Natural killer cell (primary cell): ENCODE measurements around the gene PPP3CA. TPM values are rescaled to one million over a fixed set of nuclear protein-coding genes. Genes with fewer than 3 reads are reported as not detected.
"Not testable (repeated sequence)": the region's sequence is repeated elsewhere in the genome, so short reads cannot be mapped to it uniquely, and the experiment has no call there.

Experiments
- ATAC-seq, 3 donors: fragments of 150-1000 bp in 2 of 3; fragments of 200-7000 bp in 1 of 3; cut with Tn5 transposase; 1 replicate in 1 of 3; 2 replicates in 2 of 3; pipeline ENCODE4 v1.10.0; 2021; ENCODE audit warnings: mild to moderate bottlenecking in 2 of 3, moderate library complexity in 2 of 3
- DNase-seq, 2 donors: peaks; one replicate each; pipeline versions ENCODE4 v3.0.0 to v3.0.0-alpha.2; 2013 to 2021; ENCODE audit warnings: mixed read lengths in 1 of 2
- H3K27ac ChIP-seq: one replicate; pipeline ENCODE4 v1.5.1; 2013; ENCODE audit warnings: mild to moderate bottlenecking, low read length
- H3K27me3 ChIP-seq: one replicate; pipeline ENCODE4 v1.6.1; 2013; ENCODE audit warnings: low read length; ENCODE audit not compliant: control insufficient read depth, insufficient read depth
- H3K36me3 ChIP-seq: one replicate; pipeline ENCODE4 v1.6.1; 2013; ENCODE audit warnings: low read length; ENCODE audit not compliant: control insufficient read depth, insufficient read depth
- H3K4me1 ChIP-seq: one replicate; pipeline ENCODE4 v1.6.1; 2013; ENCODE audit warnings: low read length; ENCODE audit not compliant: control insufficient read depth, insufficient read depth
- H3K4me3 ChIP-seq: one replicate; pipeline ENCODE4 v1.5.1; 2013; ENCODE audit warnings: low read length
- H3K9me3 ChIP-seq: one replicate; pipeline ENCODE4 v1.6.1; 2013; ENCODE audit warnings: low read length; ENCODE audit not compliant: control insufficient read depth, insufficient read depth
- H3K27ac Mint-ChIP-seq, 2 donors: one replicate each; pipeline ENCODE4 v1.8.0; 2022; ENCODE audit warnings: mild to moderate bottlenecking in 2 of 2, mixed read lengths in 2 of 2, moderate library complexity in 1 of 2
- H3K27me3 Mint-ChIP-seq, 2 donors: one replicate each; pipeline ENCODE4 v1.8.0; 2022; ENCODE audit warnings: low read depth in 2 of 2, mixed read lengths in 2 of 2
- H3K36me3 Mint-ChIP-seq: one replicate; pipeline ENCODE4 v1.8.0; 2022; ENCODE audit warnings: mixed read lengths
- H3K4me1 Mint-ChIP-seq, 2 donors: one replicate each; pipeline ENCODE4 v1.8.0; 2022; ENCODE audit warnings: mixed read lengths in 2 of 2
- H3K4me3 Mint-ChIP-seq: one replicate; pipeline ENCODE4 v1.8.0; 2022; ENCODE audit warnings: mild to moderate bottlenecking, moderate library complexity, mixed read lengths
- H3K9me3 Mint-ChIP-seq, 2 donors: one replicate each; pipeline ENCODE4 v1.8.0; 2022; ENCODE audit warnings: mixed read lengths in 2 of 2
- WGBS: methylation state at CpG from one replicate; pipeline ENCODE4 v1.1.7; 2013; ENCODE audit warnings: missing lambda C conversion rate; ENCODE audit not compliant: insufficient coverage; 5-methylcytosine and 5-hydroxymethylcytosine counted together
- intact Hi-C: fragments of 100-400 bp; cut with micrococcal nuclease; formaldehyde crosslinking; loops from one replicate; pipeline ENCODE4 v1.14.2; 2022
- total RNA-seq, 4 donors: library from RNA; stranded (reverse); fragments of 120-200 nt in 1 of 4; gene quantifications; one replicate each; pipeline versions ENCODE4 v1.2.3 to v1.2.4, GENCODE V29; 2013 to 2022
- TF ChIP-seq, protein P1 (sequence below): fragments of 200-600 bp; IDR thresholded peaks from one replicate; pipeline ENCODE4 v1.8.0; 2022; ENCODE audit warnings: antibody characterized with exemption

Gene PPP3CA
- total RNA-seq, 3 donors from 2014 or later (not counting 1 experiment from before 2014, with no cell fraction given), result 53.1 to 73.1 (median 58.0) TPM

DNA sequence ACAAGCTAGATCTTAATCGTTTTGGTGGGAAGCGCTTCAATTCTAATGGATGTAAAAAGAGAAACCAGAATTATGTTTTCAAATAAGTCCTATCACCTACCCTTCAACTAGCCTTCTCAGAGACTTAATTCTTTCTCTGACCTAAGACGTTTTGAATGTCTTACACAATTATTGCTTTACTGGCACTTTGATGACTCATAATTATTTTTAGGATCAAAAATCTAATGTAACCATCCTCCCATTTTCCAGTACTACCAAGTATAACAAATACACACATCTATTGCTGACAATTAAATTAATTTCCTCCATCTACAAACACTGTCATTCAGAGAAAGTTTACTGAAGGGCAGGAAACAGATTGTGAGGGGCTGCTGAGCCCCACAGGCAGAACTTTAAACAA, 108.6 kb downstream of the PPP3CA start:
- Histone ChIP-seq H3K27me3 (no peaks in the 10 kb centered on the region), H3K9me3 (no peaks in the 10 kb centered on the region), H3K36me3 (no peaks in the 10 kb centered on the region), H3K4me3 (no peak overlapping the region), H3K4me1 (no peaks in the 10 kb centered on the region), H3K27ac (no peak overlapping the region)
- Mint-ChIP-seq H3K4me1 (peaks cover 57 to 75% of the 10 kb centered on the region in 2 donors), H3K27ac (peak overlapping the region in 1 of 2 donors; percentile 57), H3K4me3 (no peak overlapping the region), H3K27me3 (no peaks in the 10 kb centered on the region), H3K9me3 (no peaks in the 10 kb centered on the region), H3K36me3 (no peaks in the 10 kb centered on the region)
- DNase-seq (no peak), ATAC-seq (no peak)
- intact Hi-C loops, result no loop called here
- 73% methylated on average over 1 of the region's 3 CpGs for WGBS
- TF ChIP-seq, protein P1, sequence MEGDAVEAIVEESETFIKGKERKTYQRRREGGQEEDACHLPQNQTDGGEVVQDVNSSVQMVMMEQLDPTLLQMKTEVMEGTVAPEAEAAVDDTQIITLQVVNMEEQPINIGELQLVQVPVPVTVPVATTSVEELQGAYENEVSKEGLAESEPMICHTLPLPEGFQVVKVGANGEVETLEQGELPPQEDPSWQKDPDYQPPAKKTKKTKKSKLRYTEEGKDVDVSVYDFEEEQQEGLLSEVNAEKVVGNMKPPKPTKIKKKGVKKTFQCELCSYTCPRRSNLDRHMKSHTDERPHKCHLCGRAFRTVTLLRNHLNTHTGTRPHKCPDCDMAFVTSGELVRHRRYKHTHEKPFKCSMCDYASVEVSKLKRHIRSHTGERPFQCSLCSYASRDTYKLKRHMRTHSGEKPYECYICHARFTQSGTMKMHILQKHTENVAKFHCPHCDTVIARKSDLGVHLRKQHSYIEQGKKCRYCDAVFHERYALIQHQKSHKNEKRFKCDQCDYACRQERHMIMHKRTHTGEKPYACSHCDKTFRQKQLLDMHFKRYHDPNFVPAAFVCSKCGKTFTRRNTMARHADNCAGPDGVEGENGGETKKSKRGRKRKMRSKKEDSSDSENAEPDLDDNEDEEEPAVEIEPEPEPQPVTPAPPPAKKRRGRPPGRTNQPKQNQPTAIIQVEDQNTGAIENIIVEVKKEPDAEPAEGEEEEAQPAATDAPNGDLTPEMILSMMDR, result no peak

DNA sequence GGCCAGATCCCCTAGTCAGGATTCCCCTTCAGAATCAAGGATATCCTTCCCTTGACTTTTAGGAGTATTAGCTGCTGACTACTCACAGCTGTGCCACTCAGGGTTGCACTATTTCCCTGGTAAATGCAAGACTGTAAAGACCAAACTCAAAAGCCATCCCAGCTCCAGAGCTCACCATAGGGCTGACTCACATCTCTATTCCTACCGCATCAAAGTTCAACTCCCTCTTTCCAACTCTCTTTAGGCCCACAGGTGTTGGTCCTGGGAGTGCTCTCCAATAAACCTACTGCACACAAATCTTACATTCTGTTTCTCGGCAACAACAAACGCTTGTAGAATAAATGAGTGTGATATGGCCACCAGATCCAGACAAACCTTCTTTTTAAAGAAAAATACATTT, 109.6 kb downstream of the PPP3CA start:
- Mint-ChIP-seq H3K9me3 (no peaks in the 10 kb centered on the region), H3K36me3 (no peaks in the 10 kb centered on the region), H3K4me1 (peaks cover 50 to 69% of the 10 kb centered on the region in 2 donors), H3K4me3 (no peak overlapping the region), H3K27ac (no peak overlapping the region), H3K27me3 (no peaks in the 10 kb centered on the region)
- Histone ChIP-seq H3K36me3 (no peaks in the 10 kb centered on the region), H3K9me3 (no peaks in the 10 kb centered on the region), H3K27me3 (no peaks in the 10 kb centered on the region), H3K27ac (no peak overlapping the region), H3K4me3 (no peak overlapping the region), H3K4me1 (no peaks in the 10 kb centered on the region)
- intact Hi-C loops, result no loop called here
- ATAC-seq (no peak), DNase-seq (no peak)
- WGBS, result 100% methylated on average over 1 of the region's 3 CpGs
- TF ChIP-seq, protein P1, result no peak

GRCh38 chr4:101236097-101236496, 111.2 kb downstream of the PPP3CA start:
- Histone ChIP-seq H3K4me1 (no peaks in the 10 kb centered on the region), H3K36me3 (no peaks in the 10 kb centered on the region), H3K27me3 (no peaks in the 10 kb centered on the region), H3K4me3 (no peak overlapping the region), H3K9me3 (no peaks in the 10 kb centered on the region), H3K27ac (no peak overlapping the region)
- peaks cover 51 to 75% of the 10 kb centered on the region in 2 donors for H3K4me1 Mint-ChIP-seq
- DNase-seq, result no peak
- TF ChIP-seq, protein P1, result no peak
- intact Hi-C loops, result no loop called here
- ATAC-seq, result peak in 1 of 3 donors; percentile 43
- no peaks in the 10 kb centered on the region for H3K27me3 Mint-ChIP-seq
- 58% methylated on average over 1 of the region's 2 CpGs for WGBS
- no peaks in the 10 kb centered on the region for H3K9me3 Mint-ChIP-seq
- H3K36me3 Mint-ChIP-seq, result no peaks in the 10 kb centered on the region
- H3K4me3 Mint-ChIP-seq, result peak overlapping the region; percentile 7
- peak overlapping the region; percentile 26 to 48 for H3K27ac Mint-ChIP-seq

DNA sequence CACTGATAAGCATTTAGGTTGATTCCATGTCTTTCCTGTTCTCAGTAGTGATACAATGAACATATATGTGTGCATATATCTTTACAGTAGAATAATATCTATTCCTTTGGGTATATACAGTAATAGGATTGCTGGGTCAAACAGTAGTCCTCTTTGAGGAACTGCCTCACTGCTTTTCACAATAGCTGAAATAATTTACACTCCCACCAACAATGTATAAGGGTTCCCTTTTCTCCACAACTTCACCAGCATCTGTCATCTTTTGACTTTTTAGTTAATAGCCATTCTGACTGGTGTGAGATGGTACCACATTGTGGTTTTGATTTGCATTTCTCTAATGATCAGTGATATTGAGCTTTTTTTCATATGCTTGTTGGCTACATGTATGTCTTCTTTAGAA, 113.2 kb downstream of the PPP3CA start:
- H3K27me3 ChIP-seq, H3K4me3 Mint-ChIP-seq, H3K36me3 Mint-ChIP-seq, intact Hi-C loops, H3K27me3 Mint-ChIP-seq, ATAC-seq, H3K27ac ChIP-seq, H3K27ac Mint-ChIP-seq, H3K9me3 ChIP-seq, H3K9me3 Mint-ChIP-seq, DNase-seq, H3K4me1 ChIP-seq, H3K4me3 ChIP-seq, H3K36me3 ChIP-seq: not testable (repeated sequence)
- H3K4me1 Mint-ChIP-seq, result peaks cover 56 to 72% of the 10 kb centered on the region in 2 donors
